Measurements from ENCODE around the gene VTI1A. TPM values are rescaled to one million over a fixed set of nuclear protein-coding genes. Genes with fewer than 3 reads are reported as not detected.

VTI1A gene
- total and polyA plus RNA-seq, 9 of the 15 experiments (the other 6 are each of a cell fraction or from before 2014, with no cell fraction given): 9.3 to 21.4 (median 16.0) TPM

GRCh38 chr10:112838784-112839481, 391.9 kb downstream of the VTI1A start:
- no peak for FAIRE-seq
- in situ Hi-C loops (cut with MboI): no loop called here
- POLR2A ChIA-PET: interaction anchor here (0.6 kb wide), 1 partner anchor 19 kb away, joined by 4 read pairs; no protein-coding TSS in a partner anchor
- no peak for TF ChIP-seq SNAPC5 (CRISPR knock-in tag; IDR thresholded peaks at IDR 0.05)
- no peak for TF ChIP-seq GABPB2 (CRISPR knock-in tag; conservative IDR thresholded peaks at IDR 0.05)
- TF ChIP-seq SIRT6 (IDR thresholded peaks at IDR 0.05; ENCODE audit: low read depth, low read length): no peak
- TF ChIP-seq RHOXF2B (CRISPR knock-in tag; conservative IDR thresholded peaks at IDR 0.05): no peak
- TF ChIP-seq NRF1 (conservative IDR thresholded peaks at IDR 0.05 in 1 of 2, IDR thresholded peaks at IDR 0.05 in 1 of 2): no peak
- no peak for TF ChIP-seq HDAC1 (IDR thresholded peaks at IDR 0.05)
- no peak for TF ChIP-seq CHD7 (IDR thresholded peaks at IDR 0.05; ENCODE audit: low read depth, low read length)
- TF ChIP-seq HDGF (IDR thresholded peaks at IDR 0.05): no peak
- no peak for TF ChIP-seq RBM39 (optimal IDR thresholded peaks at IDR 0.05; ENCODE audit: low read depth, low read length)
- no peak for TF ChIP-seq YY1 (IDR thresholded peaks at IDR 0.05; ENCODE audit: borderline replicate concordance in 1 of 3, control insufficient read depth in 1 of 3, extremely low read depth in 1 of 3, insufficient read depth in 3 of 3, insufficient read length in 1 of 3, insufficient replicate concordance in 2 of 3, low read depth in 1 of 3, low read length in 2 of 3)

More at GRCh38 chr10:112838784-112839481, 391.9 kb downstream of the VTI1A start:
- no peaks in the 10 kb centered on the region for H3K36me3 ChIP-seq (ENCODE audit: control insufficient read depth, insufficient read depth, low read length)
- H2AFZ ChIP-seq (ENCODE audit: low read depth, low read length): no peak overlapping the region
- no TSS peak for BruUV-seq (replicated peaks)
- no peaks in the 10 kb centered on the region; a peak in 1 of 5 replicates for H3K27me3 ChIP-seq (ENCODE audit: control insufficient read depth in 2 of 2, insufficient read depth in 2 of 2, low read length in 2 of 2)
- H3K27ac ChIP-seq (ENCODE audit: extremely low read depth, low read depth, low read length): no peak overlapping the region
- intact Hi-C loops (cut with micrococcal nuclease): no loop called here
- ATAC-seq: no peak
- H3K4me1 ChIP-seq (replicated peaks in 1 of 2; ENCODE audit: control insufficient read depth in 2 of 2, insufficient read depth in 2 of 2, low read length in 2 of 2): peaks cover 12 to 15% of the 10 kb centered on the region in 2 experiments
- no peak overlapping the region for H3K9ac ChIP-seq (ENCODE audit: insufficient read depth in 1 of 2, low read depth in 2 of 2, low read length in 2 of 2)
- no peaks in the 10 kb centered on the region for H3K9me1 ChIP-seq (ENCODE audit: control insufficient read depth, insufficient read depth, low read length)
- no peak overlapping the region for H3K4me3 ChIP-seq
- no peaks in the 10 kb centered on the region for H3K9me3 ChIP-seq (replicated peaks; ENCODE audit: control insufficient read depth, insufficient read depth, low read depth, low read length)
- H4K20me1 ChIP-seq (replicated peaks; ENCODE audit: control insufficient read depth, insufficient read depth, low read length): no peaks in the 10 kb centered on the region
- H3K4me2 ChIP-seq (ENCODE audit: insufficient read depth, low read length): no peak overlapping the region
- H3K79me2 ChIP-seq (ENCODE audit: control insufficient read depth, insufficient read depth, low read length): no peaks in the 10 kb centered on the region
- DNase-seq (ENCODE audit: extremely low read depth in 1 of 4, low spot score in 3 of 4): no peak
- CTCF ChIA-PET (ENCODE audit: low intra/inter-chr PET ratio): no interaction called here
- WGBS (ENCODE audit: insufficient coverage, low coverage, missing lambda C conversion rate): 12% methylated on average over 10 of the region's 15 CpGs

All from K562 (cell line).